IPS-18a (cell line): Measurements from ENCODE around the gene TIMM50.
A peak's percentile ranks its signal among the peaks of the same experiment; 100 is the strongest.

ENCODE experiments used
- H3K27ac ChIP-seq: one replicate; pipeline ENCODE4 v1.5.1; 2013; ENCODE audit warnings: low read length
- H3K27me3 ChIP-seq: one replicate; pipeline ENCODE4 v1.6.1; 2013; ENCODE audit warnings: mild to moderate bottlenecking, low read length; ENCODE audit not compliant: control insufficient read depth, insufficient read depth
- H3K36me3 ChIP-seq: one replicate; pipeline ENCODE4 v1.6.1; 2013; ENCODE audit warnings: low read depth, low read length; ENCODE audit not compliant: control insufficient read depth
- H3K4me1 ChIP-seq: one replicate; pipeline ENCODE4 v1.6.1; 2013; ENCODE audit warnings: low read depth, low read length; ENCODE audit not compliant: control insufficient read depth
- H3K4me3 ChIP-seq: one replicate; pipeline ENCODE4 v1.5.1; 2013; ENCODE audit warnings: low read length
- H3K9ac ChIP-seq: one replicate; pipeline ENCODE4 v1.6.1; 2013; ENCODE audit warnings: mild to moderate bottlenecking, low read length, moderate library complexity
- H3K9me3 ChIP-seq: one replicate; pipeline ENCODE4 v1.6.1; 2013; ENCODE audit warnings: low read depth, low read length; ENCODE audit not compliant: control insufficient read depth

Gene TIMM50

GRCh38 chr19:39524495-39524894 lies 43.9 kb downstream of the TIMM50 start:
- Histone ChIP-seq H3K9me3 (no peaks in the 10 kb centered on the region), H3K9ac (no peak overlapping the region), H3K36me3 (peaks cover 3% of the 10 kb centered on the region), H3K27me3 (no peaks in the 10 kb centered on the region), H3K27ac (no peak overlapping the region), H3K4me3 (no peak overlapping the region), H3K4me1 (no peaks in the 10 kb centered on the region)

- H3K9ac ChIP-seq = no peak overlapping the region
- H3K27ac ChIP-seq = no peak overlapping the region
- H3K4me1 ChIP-seq = no peaks in the 10 kb centered on the region
- H3K36me3 ChIP-seq = peaks cover 3% of the 10 kb centered on the region
- no peak overlapping the region for H3K4me3 ChIP-seq
- no peaks in the 10 kb centered on the region for H3K27me3 ChIP-seq
- no peaks in the 10 kb centered on the region for H3K9me3 ChIP-seq
Measured at GRCh38 chr19:39525205-39525604, 44.6 kb downstream of the TIMM50 start.

- H3K4me1 ChIP-seq = peaks cover 3% of the 10 kb centered on the region
- no peak overlapping the region for H3K27ac ChIP-seq
- no peaks in the 10 kb centered on the region for H3K27me3 ChIP-seq
- H3K9me3 ChIP-seq = no peaks in the 10 kb centered on the region
- H3K36me3 ChIP-seq = no peaks in the 10 kb centered on the region
- H3K9ac ChIP-seq = peak overlapping the region; percentile 69
- peak overlapping the region; percentile 75 for H3K4me3 ChIP-seq
Measured at GRCh38 chr19:39531834-39532232, 51.2 kb downstream of the TIMM50 start.

GRCh38 chr19:39532233-39533002 lies 51.8 kb downstream of the TIMM50 start, which contains the start of gene EID2B:
Gene EID2B (minus strand): TSS chr19:39532852. CDS start chr19:39532802, 50 bp downstream.
- Histone ChIP-seq H3K27me3 (no peaks in the 10 kb centered on the region), H3K4me3 (peak within 1 kb of the TSS; percentile 75), H3K9ac (peak within 1 kb of the TSS; percentile 69), H3K4me1 (peaks cover 3% of the 10 kb centered on the region), H3K27ac (no peak within 1 kb of the TSS), H3K9me3 (no peaks in the 10 kb centered on the region), H3K36me3 (no peaks in the 10 kb centered on the region)

GRCh38 chr19:39533003-39533512 lies 52.4 kb downstream of the TIMM50 start:
- H3K9ac ChIP-seq = no peak overlapping the region
- H3K36me3 ChIP-seq = no peaks in the 10 kb centered on the region
- H3K4me1 ChIP-seq = peaks cover 3% of the 10 kb centered on the region
- no peak overlapping the region for H3K27ac ChIP-seq
- H3K9me3 ChIP-seq = no peaks in the 10 kb centered on the region
- H3K4me3 ChIP-seq = peak overlapping the region; percentile 75
- no peaks in the 10 kb centered on the region for H3K27me3 ChIP-seq

- no peaks in the 10 kb centered on the region for H3K9me3 ChIP-seq
- H3K4me1 ChIP-seq = peaks cover 3% of the 10 kb centered on the region
- H3K4me3 ChIP-seq = no peak overlapping the region
Measured at GRCh38 chr19:39533791-39534190, 53.2 kb downstream of the TIMM50 start.

GRCh38 chr19:39539165-39539517 lies 58.5 kb downstream of the TIMM50 start:
- H3K9me3 ChIP-seq = no peaks in the 10 kb centered on the region
- peak overlapping the region; percentile 97 for H3K4me3 ChIP-seq
- no peaks in the 10 kb centered on the region for H3K27me3 ChIP-seq
- no peaks in the 10 kb centered on the region for H3K36me3 ChIP-seq
- H3K27ac ChIP-seq = peak overlapping the region; percentile 52
- peak overlapping the region; percentile 85 for H3K9ac ChIP-seq
- peaks cover 10% of the 10 kb centered on the region for H3K4me1 ChIP-seq

More at GRCh38 chr19:39533791-39534190, 53.2 kb downstream of the TIMM50 start:
- H3K27ac ChIP-seq = no peak overlapping the region
- no peaks in the 10 kb centered on the region for H3K36me3 ChIP-seq
- no peaks in the 10 kb centered on the region for H3K27me3 ChIP-seq
- no peak overlapping the region for H3K9ac ChIP-seq

- Histone ChIP-seq H3K27ac (peak within 1 kb of the TSS; percentile 52), H3K27me3 (no peaks in the 10 kb centered on the region), H3K4me1 (peaks cover 10% of the 10 kb centered on the region), H3K9ac (peak within 1 kb of the TSS; percentile 85), H3K4me3 (peak within 1 kb of the TSS; percentile 97), H3K36me3 (no peaks in the 10 kb centered on the region), H3K9me3 (no peaks in the 10 kb centered on the region)
Measured at GRCh38 chr19:39539518-39540332, 59.1 kb downstream of the TIMM50 start, which contains the start of gene EID2. Gene EID2 (minus strand): TSS chr19:39540161. CDS start chr19:39540079, 82 bp downstream.

- H3K4me1 ChIP-seq = peaks cover 10% of the 10 kb centered on the region
- no peak overlapping the region for H3K27ac ChIP-seq
- no peaks in the 10 kb centered on the region for H3K27me3 ChIP-seq
- no peaks in the 10 kb centered on the region for H3K36me3 ChIP-seq
- H3K9ac ChIP-seq = peak overlapping the region; percentile 72
- H3K9me3 ChIP-seq = no peaks in the 10 kb centered on the region
- H3K4me3 ChIP-seq = peak overlapping the region; percentile 97
Measured at GRCh38 chr19:39540333-39540673, 59.7 kb downstream of the TIMM50 start.
